OCI-LY3 (cell line): ENCODE data around the gene SNRNP35.
"Not testable (repeated sequence)": the region's sequence is repeated elsewhere in the genome, so short reads cannot be mapped to it uniquely, and the experiment has no call there.

Experiments
- H2AFZ ChIP-seq: fragments of 200-600, 300-600 bp; shearing (Covaris generic); 2 replicates; pipeline ENCODE4 v1.6.0; 2014; ENCODE audit warnings: antibody characterized with exemption, low read depth, low read length
- H3K27ac ChIP-seq: fragments of 200-600, 300-600 bp; sonication (generic); 2 replicates; pipeline ENCODE4 v1.5.1; 2014; ENCODE audit warnings: mild to moderate bottlenecking, low read length, moderate library complexity, mixed read lengths
- H3K27me3 ChIP-seq: fragments of 200-600, 300-600 bp; sonication (generic); 2 replicates; pipeline ENCODE4 v1.6.1; 2014; ENCODE audit warnings: low read depth, low read length, mixed read lengths
- H3K36me3 ChIP-seq: fragments of 200-600, 300-600 bp; sonication (generic); replicated peaks from 2 replicates; pipeline ENCODE3; 2014; ENCODE audit warnings: low read depth, low read length, mixed read lengths
- H3K4me1 ChIP-seq: fragments of 300-600, 200-600 bp; sonication (generic); 2 replicates; pipeline ENCODE4 v1.6.1; 2014; ENCODE audit warnings: low read length, mixed read lengths
- H3K4me2 ChIP-seq: fragments of 200-600, 300-600 bp; sonication (generic); 2 replicates; pipeline ENCODE4 v1.6.1; 2014; ENCODE audit warnings: low read length, mixed read lengths
- H3K4me3 ChIP-seq: fragments of 300-600, 200-600 bp; sonication (generic); 2 replicates; pipeline ENCODE4 v1.5.1; 2014; ENCODE audit warnings: antibody characterized with exemption, mild to moderate bottlenecking, low read length, moderate library complexity
- H3K79me2 ChIP-seq: fragments of 300-600, 200-600 bp; shearing (Covaris generic); 2 replicates; pipeline ENCODE4 v1.6.1; 2014; ENCODE audit warnings: mild to moderate bottlenecking, low read length, mixed read lengths
- H3K9ac ChIP-seq: fragments of 300-600, 200-600 bp; shearing (Covaris generic); 2 replicates; pipeline ENCODE4 v1.6.0; 2014; ENCODE audit warnings: mild to moderate bottlenecking, low read length, moderate library complexity
- H3K9me3 ChIP-seq: fragments of 200-600, 300-600 bp; shearing (Covaris generic); 2 replicates; pipeline ENCODE4 v1.6.1; 2014; ENCODE audit warnings: low read length, mixed read lengths; ENCODE audit not compliant: insufficient read depth
- H4K20me1 ChIP-seq: fragments of 200-600, 300-600 bp; sonication (generic); 2 replicates; pipeline ENCODE4 v1.6.1; 2016; ENCODE audit warnings: low read length, mixed read lengths; ENCODE audit not compliant: insufficient read depth
- EZH2phosphoT487 ChIP-seq: fragments of 200-600 bp; shearing (Covaris generic); IDR thresholded peaks from 2 replicates; pipeline ENCODE4 v1.6.1; 2018; ENCODE audit warnings: antibody characterized with exemption, mixed run types, low read depth
- TF ChIP-seq, protein P1 (sequence below): fragments of 200-600, 300-600 bp; sonication (generic); IDR thresholded peaks from 2 replicates; pipeline ENCODE4 v1.5.1; 2014; ENCODE audit warnings: antibody characterized with exemption, low read length, low read depth

The SNRNP35 gene

DNA sequence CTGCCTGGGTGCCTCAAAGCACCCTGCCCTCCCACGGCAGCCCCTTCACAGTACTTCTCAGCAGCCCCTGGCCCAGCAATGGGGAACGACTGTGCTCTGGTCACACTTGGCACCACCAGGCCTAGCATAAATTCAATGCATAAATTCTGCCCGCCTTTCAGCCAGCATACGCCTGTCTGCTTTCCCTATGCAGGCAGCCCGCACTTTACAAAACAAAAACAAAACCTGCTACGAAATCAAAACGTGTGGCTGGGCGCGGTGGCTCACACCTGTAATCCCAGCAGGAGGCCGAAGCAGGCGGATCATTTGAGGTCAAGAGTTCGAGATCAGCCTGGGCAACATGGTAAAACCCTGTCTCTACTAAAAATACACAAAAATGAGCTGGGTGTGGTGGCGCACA, 33.5 kb downstream of the SNRNP35 start:
- no peaks in the 10 kb centered on the region for H3K79me2 ChIP-seq
- no peak overlapping the region for H3K9ac ChIP-seq
- no peaks in the 10 kb centered on the region for H3K27me3 ChIP-seq
- no peak overlapping the region for H3K4me2 ChIP-seq
- H3K36me3 ChIP-seq, result no peaks in the 10 kb centered on the region
- H3K9me3 ChIP-seq, result no peaks in the 10 kb centered on the region
- no peak overlapping the region for H3K4me3 ChIP-seq
- TF ChIP-seq, protein P1, sequence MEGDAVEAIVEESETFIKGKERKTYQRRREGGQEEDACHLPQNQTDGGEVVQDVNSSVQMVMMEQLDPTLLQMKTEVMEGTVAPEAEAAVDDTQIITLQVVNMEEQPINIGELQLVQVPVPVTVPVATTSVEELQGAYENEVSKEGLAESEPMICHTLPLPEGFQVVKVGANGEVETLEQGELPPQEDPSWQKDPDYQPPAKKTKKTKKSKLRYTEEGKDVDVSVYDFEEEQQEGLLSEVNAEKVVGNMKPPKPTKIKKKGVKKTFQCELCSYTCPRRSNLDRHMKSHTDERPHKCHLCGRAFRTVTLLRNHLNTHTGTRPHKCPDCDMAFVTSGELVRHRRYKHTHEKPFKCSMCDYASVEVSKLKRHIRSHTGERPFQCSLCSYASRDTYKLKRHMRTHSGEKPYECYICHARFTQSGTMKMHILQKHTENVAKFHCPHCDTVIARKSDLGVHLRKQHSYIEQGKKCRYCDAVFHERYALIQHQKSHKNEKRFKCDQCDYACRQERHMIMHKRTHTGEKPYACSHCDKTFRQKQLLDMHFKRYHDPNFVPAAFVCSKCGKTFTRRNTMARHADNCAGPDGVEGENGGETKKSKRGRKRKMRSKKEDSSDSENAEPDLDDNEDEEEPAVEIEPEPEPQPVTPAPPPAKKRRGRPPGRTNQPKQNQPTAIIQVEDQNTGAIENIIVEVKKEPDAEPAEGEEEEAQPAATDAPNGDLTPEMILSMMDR, result no peak
- TF ChIP-seq EZH2phosphoT487, result no peak
- H4K20me1 ChIP-seq, result no peaks in the 10 kb centered on the region
- no peak overlapping the region for H3K27ac ChIP-seq
- no peak overlapping the region for H2AFZ ChIP-seq
- no peaks in the 10 kb centered on the region for H3K4me1 ChIP-seq

DNA sequence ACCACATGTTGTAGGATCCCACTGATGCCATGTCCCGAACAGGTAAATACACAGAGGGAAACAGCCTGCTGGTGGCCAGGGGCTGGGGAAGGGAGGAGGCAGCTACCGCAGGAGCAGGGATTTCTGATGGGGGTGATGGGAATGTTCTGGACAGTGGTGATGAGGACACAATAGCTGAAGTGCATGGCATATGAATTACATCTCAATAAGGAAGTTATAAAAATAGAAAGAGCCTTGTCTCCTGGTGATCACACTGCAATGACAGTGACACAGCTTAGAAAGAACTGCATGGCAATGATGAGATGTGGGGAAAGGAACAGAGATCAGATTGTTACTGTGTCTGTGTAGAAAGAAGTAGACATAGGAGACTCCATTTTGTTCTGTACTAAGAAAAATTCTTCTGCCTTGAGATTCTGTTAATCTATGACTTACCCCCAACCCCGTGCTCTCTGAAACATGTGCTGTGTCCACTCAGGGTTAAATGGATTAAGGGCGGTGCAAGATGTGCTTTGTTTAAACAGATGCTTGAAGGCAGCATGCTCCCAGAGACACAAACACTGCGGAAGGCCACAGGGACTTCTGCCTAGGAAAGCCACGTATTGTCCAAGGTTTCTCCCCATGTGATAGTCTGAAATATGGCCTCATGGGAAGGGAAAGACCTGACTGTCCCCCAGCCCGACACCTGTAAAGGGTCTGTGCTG, 34.5 kb downstream of the SNRNP35 start:
- H3K4me2 ChIP-seq, H3K9ac ChIP-seq, H3K27me3 ChIP-seq, H4K20me1 ChIP-seq, H3K4me1 ChIP-seq, H2AFZ ChIP-seq, H3K4me3 ChIP-seq, H3K36me3 ChIP-seq, H3K9me3 ChIP-seq, H3K79me2 ChIP-seq, H3K27ac ChIP-seq: not testable (repeated sequence)

DNA sequence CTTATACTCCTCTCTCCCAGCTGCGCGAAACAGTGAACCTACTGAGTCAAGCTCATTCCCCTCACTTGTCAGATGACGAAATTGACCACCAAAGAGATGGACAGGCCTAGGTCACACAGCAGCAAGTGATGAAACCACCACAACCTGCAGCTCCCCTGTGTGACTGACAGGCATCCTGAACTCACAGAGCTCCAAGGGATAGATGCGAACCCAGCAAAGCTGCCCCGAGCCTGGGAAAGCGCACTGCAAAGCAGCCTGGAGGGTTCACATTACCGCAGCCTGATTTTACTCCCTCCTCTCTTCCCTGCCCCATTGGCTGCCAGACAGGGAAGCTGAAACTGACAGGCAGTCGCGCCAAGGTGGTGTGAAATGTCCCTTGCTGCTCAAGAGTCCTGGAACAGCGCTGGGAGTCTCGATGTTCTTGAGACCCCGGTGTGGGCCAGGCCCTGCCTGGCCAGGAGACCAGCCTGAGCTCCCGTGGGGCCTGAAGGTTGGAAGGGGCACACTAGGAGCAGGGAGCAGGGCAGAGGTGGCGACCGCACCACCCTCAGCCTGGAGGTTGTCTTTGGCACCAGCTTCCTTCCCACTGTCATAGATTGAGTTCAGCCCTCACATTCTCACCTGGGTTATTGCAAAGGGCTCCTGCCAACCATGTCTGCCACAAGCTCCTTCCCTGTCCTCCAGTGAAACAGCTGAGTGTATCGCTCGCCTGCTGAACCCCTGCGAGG, 36.3 kb downstream of the SNRNP35 start:
- TF ChIP-seq EZH2phosphoT487, result no peak
- TF ChIP-seq, protein P1, result no peak
- Histone ChIP-seq H3K4me3 (no peak overlapping the region), H3K79me2 (no peaks in the 10 kb centered on the region), H3K9me3 (no peaks in the 10 kb centered on the region), H3K36me3 (no peaks in the 10 kb centered on the region), H3K4me1 (no peaks in the 10 kb centered on the region), H3K27me3 (no peaks in the 10 kb centered on the region), H3K27ac (no peak overlapping the region), H2AFZ (no peak overlapping the region), H3K4me2 (no peak overlapping the region), H4K20me1 (no peaks in the 10 kb centered on the region), H3K9ac (no peak overlapping the region)

DNA sequence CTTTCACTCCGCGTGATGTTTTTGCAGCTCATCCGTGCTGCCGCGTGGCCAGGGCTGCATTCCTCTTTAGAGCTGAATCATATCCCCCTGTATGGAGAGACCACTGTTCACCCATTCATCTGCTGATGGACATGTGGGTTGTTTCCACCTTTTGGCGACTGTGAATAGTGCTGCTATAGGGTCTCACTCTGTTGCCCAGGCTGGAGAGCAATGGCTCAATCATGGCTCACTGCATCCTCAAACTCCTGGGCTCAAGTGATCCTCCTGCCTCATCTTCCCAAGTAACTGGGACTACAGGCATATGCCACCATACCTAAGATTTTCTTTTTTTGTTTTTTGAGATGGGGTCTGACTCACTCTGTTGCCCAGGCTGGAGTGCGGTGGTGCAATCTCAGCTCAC, 39.1 kb downstream of the SNRNP35 start:
- no peaks in the 10 kb centered on the region for H3K27me3 ChIP-seq
- no peaks in the 10 kb centered on the region for H3K36me3 ChIP-seq
- no peaks in the 10 kb centered on the region for H3K79me2 ChIP-seq
- H4K20me1 ChIP-seq, result no peaks in the 10 kb centered on the region
- no peaks in the 10 kb centered on the region for H3K4me1 ChIP-seq
- TF ChIP-seq EZH2phosphoT487, result no peak
- TF ChIP-seq, protein P1, result no peak
- H3K9ac ChIP-seq, result no peak overlapping the region
- H2AFZ ChIP-seq, result no peak overlapping the region
- no peak overlapping the region for H3K27ac ChIP-seq
- H3K9me3 ChIP-seq, result no peaks in the 10 kb centered on the region
- H3K4me3 ChIP-seq, result no peak overlapping the region
- no peak overlapping the region for H3K4me2 ChIP-seq
